Kidney epithelial cell (primary cell): Measurements from ENCODE around the gene HS3ST5. TPM values are rescaled to one million over a fixed set of nuclear protein-coding genes. Genes with fewer than 3 reads are reported as not detected.

Experiments used
- DNase-seq: peaks from one replicate; pipeline ENCODE4 v3.0.0-alpha.2; 2010; ENCODE audit warnings: low read depth
- H3K27me3 ChIP-seq: 2 replicates; pipeline ENCODE4 v1.6.0; 2011; ENCODE audit warnings: low read length; ENCODE audit not compliant: control insufficient read depth, insufficient read depth
- H3K36me3 ChIP-seq: 2 replicates; pipeline ENCODE4 v1.5.1; 2011; ENCODE audit warnings: low read length; ENCODE audit not compliant: control insufficient read depth, insufficient read depth
- H3K4me3 ChIP-seq: 2 replicates; pipeline ENCODE4 v1.5.1; 2011; ENCODE audit warnings: low read depth, mild to moderate bottlenecking, control low read depth, low read length
- total RNA-seq: library from RNA; depleted of rRNA; stranded (reverse); fragments of >200 nt; gene quantifications from 2 replicates; pipeline ENCODE4 v1.2.3, GENCODE V29; 2015
- TF ChIP-seq, protein P1 (sequence below): IDR thresholded peaks from 2 replicates; pipeline ENCODE4 v1.5.1; 2011; ENCODE audit warnings: mild to moderate bottlenecking, moderate library complexity, low read length, control low read depth, inconsistent platforms; ENCODE audit not compliant: insufficient read depth, poor library complexity, severe bottlenecking

HS3ST5 gene
- total RNA-seq, 1 donor from 2014 or later, result 0.25 TPM

DNA sequence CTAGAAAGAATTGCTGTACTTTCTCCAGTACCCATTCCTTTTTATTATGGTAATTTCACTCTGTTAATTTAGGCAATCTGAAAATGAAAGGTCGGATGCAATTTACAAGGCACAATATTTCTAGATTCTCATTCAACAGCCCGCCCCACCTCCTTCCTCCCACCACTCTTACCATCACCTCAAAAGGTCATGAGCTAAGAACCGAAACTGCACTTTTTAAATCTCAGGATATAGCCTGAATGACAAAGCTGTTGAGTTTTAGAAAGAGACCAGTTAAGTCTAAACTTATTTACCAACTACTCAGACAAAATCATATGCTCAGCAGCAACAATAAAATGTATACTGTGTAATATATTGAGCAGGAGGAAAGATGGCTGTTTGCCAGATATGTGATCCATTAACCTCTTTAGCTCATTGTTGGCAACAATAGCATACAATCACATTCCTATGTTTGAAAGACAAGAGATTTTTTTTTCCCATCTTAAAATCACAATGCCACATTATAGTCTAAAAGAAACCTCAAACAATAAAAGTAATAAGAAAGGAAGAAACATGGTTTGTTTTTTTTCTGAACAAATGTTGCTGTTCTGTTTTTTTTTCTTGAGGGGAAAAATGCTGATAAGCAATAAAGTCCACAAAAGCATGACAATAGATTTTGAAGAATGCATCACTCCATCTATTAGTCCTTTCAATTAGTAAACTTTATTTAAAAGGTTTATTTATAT lies 1.6 kb upstream of the HS3ST5 start:
- no peaks in the 10 kb centered on the region for H3K36me3 ChIP-seq
- DNase-seq, result no peak
- TF ChIP-seq, protein P1, sequence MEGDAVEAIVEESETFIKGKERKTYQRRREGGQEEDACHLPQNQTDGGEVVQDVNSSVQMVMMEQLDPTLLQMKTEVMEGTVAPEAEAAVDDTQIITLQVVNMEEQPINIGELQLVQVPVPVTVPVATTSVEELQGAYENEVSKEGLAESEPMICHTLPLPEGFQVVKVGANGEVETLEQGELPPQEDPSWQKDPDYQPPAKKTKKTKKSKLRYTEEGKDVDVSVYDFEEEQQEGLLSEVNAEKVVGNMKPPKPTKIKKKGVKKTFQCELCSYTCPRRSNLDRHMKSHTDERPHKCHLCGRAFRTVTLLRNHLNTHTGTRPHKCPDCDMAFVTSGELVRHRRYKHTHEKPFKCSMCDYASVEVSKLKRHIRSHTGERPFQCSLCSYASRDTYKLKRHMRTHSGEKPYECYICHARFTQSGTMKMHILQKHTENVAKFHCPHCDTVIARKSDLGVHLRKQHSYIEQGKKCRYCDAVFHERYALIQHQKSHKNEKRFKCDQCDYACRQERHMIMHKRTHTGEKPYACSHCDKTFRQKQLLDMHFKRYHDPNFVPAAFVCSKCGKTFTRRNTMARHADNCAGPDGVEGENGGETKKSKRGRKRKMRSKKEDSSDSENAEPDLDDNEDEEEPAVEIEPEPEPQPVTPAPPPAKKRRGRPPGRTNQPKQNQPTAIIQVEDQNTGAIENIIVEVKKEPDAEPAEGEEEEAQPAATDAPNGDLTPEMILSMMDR, result no peak
- H3K27me3 ChIP-seq, result peaks cover 9% of the 10 kb centered on the region
- no peak overlapping the region for H3K4me3 ChIP-seq

DNA sequence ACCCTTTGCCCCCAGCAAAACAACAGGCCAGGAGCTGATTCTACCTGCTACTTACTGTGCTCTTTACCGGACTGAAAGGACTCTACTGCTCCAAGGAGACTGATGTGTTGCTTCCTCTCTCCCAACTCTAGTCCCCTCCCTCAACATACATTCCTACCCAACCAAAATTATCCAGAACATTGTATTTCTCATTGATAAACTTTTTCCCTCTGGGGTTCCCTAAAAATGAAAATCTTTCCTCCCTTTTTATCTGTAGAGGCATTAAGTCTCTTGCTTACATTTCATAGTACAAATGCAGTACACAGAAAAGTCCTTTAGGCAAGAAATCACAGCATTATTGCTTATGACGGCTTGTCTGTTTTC lies 940 bp upstream of the HS3ST5 start:
- H3K27me3 ChIP-seq, result peaks cover 9% of the 10 kb centered on the region
- TF ChIP-seq, protein P1, result no peak
- no peak for DNase-seq
- peak overlapping the region; percentile 57 for H3K4me3 ChIP-seq
- H3K36me3 ChIP-seq, result no peaks in the 10 kb centered on the region

DNA sequence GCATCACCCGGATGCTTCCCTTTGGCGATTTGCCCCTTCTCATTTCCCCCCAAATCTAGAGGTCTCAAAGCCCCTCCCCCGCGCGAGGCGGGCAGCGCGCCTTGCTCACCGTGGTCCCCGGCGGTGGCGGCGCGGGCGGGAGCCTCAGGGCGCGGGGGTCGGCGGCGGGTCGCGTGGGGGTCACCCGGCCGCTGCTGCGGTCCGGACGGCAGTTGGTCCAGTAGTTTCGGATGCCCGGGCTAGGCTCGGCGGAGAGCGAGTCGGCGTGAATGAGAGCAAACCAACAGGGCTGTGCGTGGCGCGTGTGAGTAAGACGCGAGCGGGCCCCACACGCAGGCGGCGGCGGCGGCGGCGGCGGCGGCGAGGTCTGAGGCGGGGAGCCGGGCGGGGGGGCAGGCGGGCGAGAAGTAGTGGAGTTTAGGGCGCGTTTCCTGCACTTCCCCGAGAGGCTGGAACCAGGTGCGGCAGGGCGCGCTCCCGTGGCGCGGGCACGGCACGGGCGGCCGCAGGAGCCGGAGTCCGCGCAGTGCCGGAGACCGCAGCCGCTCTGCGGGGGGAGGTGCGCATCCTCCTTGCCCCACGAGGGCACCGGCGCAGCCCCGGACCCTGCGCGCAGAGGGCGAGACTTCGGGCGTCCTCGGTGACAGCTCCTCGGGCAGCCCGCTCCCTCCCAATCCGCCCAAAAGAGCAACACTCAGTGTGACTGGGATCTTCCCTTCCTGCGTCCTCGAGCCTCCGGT lies 567 bp downstream of the HS3ST5 start:
- H3K4me3 ChIP-seq, result peak overlapping the region; percentile 57
- no peaks in the 10 kb centered on the region for H3K36me3 ChIP-seq
- TF ChIP-seq, protein P1, result no peak
- H3K27me3 ChIP-seq, result peaks cover 9% of the 10 kb centered on the region
- DNase-seq, result no peak

DNA sequence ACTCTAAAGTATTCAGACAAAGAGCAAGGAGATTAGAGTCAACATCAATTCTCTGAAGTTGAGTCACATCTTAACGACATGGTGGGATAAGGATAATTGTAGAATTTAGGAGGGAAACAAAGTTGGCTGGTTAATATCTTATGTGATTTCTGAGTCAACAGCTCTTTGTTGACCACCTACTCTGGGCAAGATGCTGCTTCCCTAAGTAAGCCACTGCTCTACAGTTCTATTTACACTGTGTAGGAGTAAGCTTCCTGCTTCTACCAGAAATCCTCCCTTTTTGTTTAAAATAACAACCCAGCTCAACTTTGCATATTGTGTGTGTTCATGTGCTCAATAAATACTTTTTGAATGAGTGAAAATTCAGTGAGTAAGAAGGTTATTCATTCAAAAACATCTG lies 3.1 kb downstream of the HS3ST5 start:
- Histone ChIP-seq H3K27me3 (peaks cover 9% of the 10 kb centered on the region), H3K4me3 (no peak overlapping the region), H3K36me3 (no peaks in the 10 kb centered on the region)
- DNase-seq, result peak; percentile 37
- TF ChIP-seq, protein P1, result no peak

DNA sequence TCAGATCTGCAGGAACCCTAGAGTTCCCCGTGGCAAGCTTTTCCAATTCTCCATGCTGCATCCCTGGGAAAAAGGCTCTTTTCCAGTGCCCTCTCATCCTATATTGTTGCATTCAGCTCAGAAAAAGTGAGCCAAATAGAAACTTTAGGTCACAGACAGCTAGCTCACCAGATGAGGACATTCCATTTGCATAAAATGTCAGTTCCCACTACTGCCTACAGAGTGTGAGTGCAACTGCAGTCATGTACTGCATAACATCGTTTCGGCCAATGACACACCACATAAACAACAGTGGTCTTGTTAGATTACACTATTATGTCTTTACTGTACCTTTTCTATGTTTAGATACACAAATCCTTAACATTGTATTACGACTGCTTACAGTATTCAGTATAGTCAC lies 8.6 kb downstream of the HS3ST5 start:
- Histone ChIP-seq H3K27me3 (no peaks in the 10 kb centered on the region), H3K36me3 (no peaks in the 10 kb centered on the region), H3K4me3 (no peak overlapping the region)
- no peak for DNase-seq
- TF ChIP-seq, protein P1, result no peak

DNA sequence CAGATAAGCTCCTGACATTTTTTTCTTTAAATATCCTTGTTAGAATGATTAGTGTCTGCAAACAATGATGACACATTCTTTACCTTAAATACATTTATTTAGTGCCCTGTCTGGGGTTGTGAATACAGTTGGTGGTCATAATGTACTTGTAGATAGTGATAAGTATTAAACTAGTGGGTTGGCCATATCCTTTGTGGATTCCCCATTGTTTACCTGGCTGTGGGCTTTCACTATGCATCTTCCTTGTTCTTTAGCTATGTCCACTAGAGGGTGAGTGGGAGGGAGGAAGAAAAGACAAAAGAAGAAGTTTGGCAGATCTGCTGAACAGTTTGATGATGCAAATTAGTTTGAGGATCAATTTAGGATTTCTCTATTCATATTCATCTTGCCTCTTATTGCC lies 15.7 kb downstream of the HS3ST5 start:
- DNase-seq, result no peak
- Histone ChIP-seq H3K36me3 (no peaks in the 10 kb centered on the region), H3K4me3 (no peak overlapping the region), H3K27me3 (no peaks in the 10 kb centered on the region)
- TF ChIP-seq, protein P1, result no peak
